ENCODE results near the gene GIMAP4.
"Not testable (repeated sequence)": the region's sequence is repeated elsewhere in the genome, so short reads cannot be mapped to it uniquely, and the experiment has no call there.

The GIMAP4 gene

GRCh38 chr7:150595361-150595760, 28.2 kb downstream of the GIMAP4 start:
- no peaks in the 10 kb centered on the region for H3K27me3 Mint-ChIP-seq (ENCODE audit: low read depth)
- peaks cover 82% of the 10 kb centered on the region for H3K9me3 Mint-ChIP-seq
- no peak overlapping the region for H3K27ac Mint-ChIP-seq
- peaks cover 27% of the 10 kb centered on the region for H3K4me1 Mint-ChIP-seq (ENCODE audit: low read depth)
- DNase-seq (ENCODE audit: low spot score), result no peak
- H3K4me3 Mint-ChIP-seq, result no peak overlapping the region
- peaks cover 66% of the 10 kb centered on the region for H3K36me3 Mint-ChIP-seq (ENCODE audit: low read depth)

- peak overlapping the region; percentile 3 for H3K4me3 Mint-ChIP-seq
- not testable (repeated sequence) for DNase-seq (ENCODE audit: low spot score); H3K27me3 Mint-ChIP-seq (ENCODE audit: low read depth)
- H3K9me3 Mint-ChIP-seq, result peaks cover 32% of the 10 kb centered on the region
- H3K36me3 Mint-ChIP-seq (ENCODE audit: low read depth), result peaks cover 27% of the 10 kb centered on the region
- peaks cover 32% of the 10 kb centered on the region for H3K4me1 Mint-ChIP-seq (ENCODE audit: low read depth)
- peak overlapping the region; percentile 80 for H3K27ac Mint-ChIP-seq
Observed at GRCh38 chr7:150603600-150603999, 36.4 kb downstream of the GIMAP4 start.

GRCh38 chr7:150610233-150610632, 43.0 kb downstream of the GIMAP4 start:
- peaks cover 19% of the 10 kb centered on the region for H3K9me3 Mint-ChIP-seq
- no peaks in the 10 kb centered on the region for H3K27me3 Mint-ChIP-seq (ENCODE audit: low read depth)
- peak overlapping the region; percentile 71 for H3K27ac Mint-ChIP-seq
- DNase-seq (ENCODE audit: low spot score), result no peak
- H3K36me3 Mint-ChIP-seq (ENCODE audit: low read depth), result peaks cover 22% of the 10 kb centered on the region
- peaks cover 49% of the 10 kb centered on the region for H3K4me1 Mint-ChIP-seq (ENCODE audit: low read depth)
- no peak overlapping the region for H3K4me3 Mint-ChIP-seq

GRCh38 chr7:150612925-150613324, 45.7 kb downstream of the GIMAP4 start:
- no peaks in the 10 kb centered on the region for H3K27me3 Mint-ChIP-seq (ENCODE audit: low read depth)
- H3K4me3 Mint-ChIP-seq, result no peak overlapping the region
- DNase-seq (ENCODE audit: low spot score), result no peak
- peaks cover 31% of the 10 kb centered on the region for H3K9me3 Mint-ChIP-seq
- peaks cover 57% of the 10 kb centered on the region for H3K4me1 Mint-ChIP-seq (ENCODE audit: low read depth)
- H3K36me3 Mint-ChIP-seq (ENCODE audit: low read depth), result peaks cover 25% of the 10 kb centered on the region
- peak overlapping the region; percentile 29 for H3K27ac Mint-ChIP-seq

GRCh38 chr7:150613880-150614279, 46.7 kb downstream of the GIMAP4 start:
- H3K27me3 Mint-ChIP-seq (ENCODE audit: low read depth), result no peaks in the 10 kb centered on the region

GRCh38 chr7:150614426-150614825, 47.2 kb downstream of the GIMAP4 start:
- peaks cover 28% of the 10 kb centered on the region for H3K36me3 Mint-ChIP-seq (ENCODE audit: low read depth)
- H3K9me3 Mint-ChIP-seq, result peaks cover 38% of the 10 kb centered on the region
- peak overlapping the region; percentile 48 for H3K4me3 Mint-ChIP-seq
- peaks cover 54% of the 10 kb centered on the region for H3K4me1 Mint-ChIP-seq (ENCODE audit: low read depth)
- H3K27ac Mint-ChIP-seq, result peak overlapping the region; percentile 77
- DNase-seq (ENCODE audit: low spot score); H3K27me3 Mint-ChIP-seq (ENCODE audit: low read depth): not testable (repeated sequence)

More at GRCh38 chr7:150613880-150614279, 46.7 kb downstream of the GIMAP4 start:
- DNase-seq (ENCODE audit: low spot score), result no peak
- H3K4me3 Mint-ChIP-seq, result peak overlapping the region; percentile 48
- H3K36me3 Mint-ChIP-seq (ENCODE audit: low read depth), result peaks cover 29% of the 10 kb centered on the region
- peaks cover 38% of the 10 kb centered on the region for H3K9me3 Mint-ChIP-seq
- peaks cover 54% of the 10 kb centered on the region for H3K4me1 Mint-ChIP-seq (ENCODE audit: low read depth)
- H3K27ac Mint-ChIP-seq, result peak overlapping the region; percentile 77

- Mint-ChIP-seq H3K27ac (peak overlapping the region; percentile 12), H3K36me3 (ENCODE audit: low read depth) (peaks cover 26% of the 10 kb centered on the region), H3K9me3 (peaks cover 34% of the 10 kb centered on the region), H3K4me3 (peak overlapping the region; percentile 48), H3K4me1 (ENCODE audit: low read depth) (peaks cover 55% of the 10 kb centered on the region)
- H3K27me3 Mint-ChIP-seq (ENCODE audit: low read depth); DNase-seq (ENCODE audit: low spot score): not testable (repeated sequence)
Observed at GRCh38 chr7:150615221-150615755, 48.1 kb downstream of the GIMAP4 start.

- H3K9me3 Mint-ChIP-seq, result peaks cover 19% of the 10 kb centered on the region
- H3K4me1 Mint-ChIP-seq (ENCODE audit: low read depth), result peaks cover 52% of the 10 kb centered on the region
- H3K27ac Mint-ChIP-seq, result no peak overlapping the region
- H3K27me3 Mint-ChIP-seq (ENCODE audit: low read depth), result no peaks in the 10 kb centered on the region
- no peak for DNase-seq (ENCODE audit: low spot score)
- no peak overlapping the region for H3K4me3 Mint-ChIP-seq
- peaks cover 37% of the 10 kb centered on the region for H3K36me3 Mint-ChIP-seq (ENCODE audit: low read depth)
Observed at GRCh38 chr7:150620061-150620460, 52.9 kb downstream of the GIMAP4 start.

- Mint-ChIP-seq H3K9me3 (peaks cover 19% of the 10 kb centered on the region), H3K4me3 (peak overlapping the region; percentile 46), H3K4me1 (ENCODE audit: low read depth) (peaks cover 56% of the 10 kb centered on the region), H3K27ac (peak overlapping the region; percentile 67), H3K27me3 (ENCODE audit: low read depth) (no peaks in the 10 kb centered on the region), H3K36me3 (ENCODE audit: low read depth) (peaks cover 45% of the 10 kb centered on the region)
- DNase-seq (ENCODE audit: low spot score), result no peak
Observed at GRCh38 chr7:150620617-150621371, 53.6 kb downstream of the GIMAP4 start.

- Mint-ChIP-seq H3K36me3 (ENCODE audit: low read depth) (peaks cover 50% of the 10 kb centered on the region), H3K4me3 (peak overlapping the region; percentile 46), H3K27me3 (ENCODE audit: low read depth) (no peaks in the 10 kb centered on the region), H3K9me3 (peaks cover 19% of the 10 kb centered on the region), H3K4me1 (ENCODE audit: low read depth) (peaks cover 61% of the 10 kb centered on the region), H3K27ac (peak overlapping the region; percentile 67)
- no peak for DNase-seq (ENCODE audit: low spot score)
Observed at GRCh38 chr7:150621376-150621775, 54.2 kb downstream of the GIMAP4 start.

Measured in T-helper 2 cell treated with Interferon-gamma antibody and Interleukin-4, amounts not matched to agents 5 μg/mL and 100 μg/mL, for 36 hours (primary cell).